Mesenteric fat pad (tissue), 1 donor: ENCODE measurements around the gene CARD19. TPM values are rescaled to one million over a fixed set of nuclear protein-coding genes. Genes with fewer than 3 reads are reported as not detected.

Source experiments
- DNase-seq: peaks from one replicate; pipeline ENCODE4 v3.0.0-alpha.2; 2020; ENCODE audit warnings: low spot score
- long read RNA-seq: library from polyadenylated mRNA; unstranded; transcript quantifications from one replicate; pipeline ENCODE4 v2.0.0, GENCODE V29; 2020
- total RNA-seq: library from RNA; stranded (reverse); fragmentation: NEBNext Ultra II Directional; extraction: Animal tissue kit (Norgen Biotek cat#: 25700); gene quantifications from one replicate; pipeline ENCODE4 v1.2.1, GENCODE V29; 2021
- donor health status: DM: yes; HTN: yes; CAD: no.

CARD19 gene, protein sequence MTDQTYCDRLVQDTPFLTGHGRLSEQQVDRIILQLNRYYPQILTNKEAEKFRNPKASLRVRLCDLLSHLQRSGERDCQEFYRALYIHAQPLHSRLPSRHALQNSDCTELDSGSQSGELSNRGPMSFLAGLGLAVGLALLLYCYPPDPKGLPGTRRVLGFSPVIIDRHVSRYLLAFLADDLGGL
- total RNA-seq, result 38.9 TPM
- long read RNA-seq, transcript CARD19-207 (6 exons, 759 nt), result major isoform, 9 of 23 reads
- long read RNA-seq, transcript CARD19-201 (6 exons, 855 nt), result major isoform, 9 of 23 reads
- long read RNA-seq, partial matches to known transcripts, result 1 of 23 reads
- long read RNA-seq, other reads (novel, unspliced or antisense), result 3 of 23 reads

DNA sequence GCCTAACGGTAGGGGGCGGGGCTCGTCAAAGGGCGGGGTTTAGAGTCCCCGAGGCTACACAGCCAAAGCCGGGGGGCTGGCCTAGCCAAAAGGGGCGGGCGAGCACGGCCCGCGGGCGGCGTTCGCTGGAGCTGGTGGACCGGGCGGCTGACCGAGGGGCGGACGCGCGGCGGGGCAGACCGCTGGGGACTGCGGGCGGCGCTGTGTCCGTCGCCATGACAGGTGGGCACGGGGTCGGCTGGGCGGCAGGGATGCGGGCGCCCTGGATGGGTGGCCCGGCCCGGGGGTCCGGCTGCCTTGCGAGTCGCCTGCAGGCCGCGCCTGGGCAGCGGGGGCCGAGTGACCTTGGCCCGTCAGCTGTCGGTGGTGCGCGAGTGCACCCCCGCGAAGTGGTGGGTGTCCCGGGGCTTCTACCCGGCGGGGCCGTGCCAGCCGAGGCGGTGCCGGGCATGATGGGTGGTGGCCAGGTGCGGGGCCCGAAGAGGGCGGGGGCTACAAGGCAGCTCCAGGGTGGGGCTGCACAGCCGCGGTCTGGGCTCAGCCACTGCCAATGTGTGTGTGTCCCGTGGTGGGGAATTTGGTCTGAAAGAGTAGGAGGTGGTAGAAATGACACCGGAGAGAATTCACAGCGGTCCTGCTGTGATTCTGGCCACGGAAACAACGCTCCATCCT lies at the start of gene CARD19:
CARD19 (plus strand) TSS at position 87 of the 672 bp plus-strand sequence; CDS start at position 216, 129 bp downstream.
- peak; percentile 92 for DNase-seq

GRCh38 chr9:93048566-93049448 lies 47.2 kb upstream of the CARD19 start:
- no peak for DNase-seq

DNA sequence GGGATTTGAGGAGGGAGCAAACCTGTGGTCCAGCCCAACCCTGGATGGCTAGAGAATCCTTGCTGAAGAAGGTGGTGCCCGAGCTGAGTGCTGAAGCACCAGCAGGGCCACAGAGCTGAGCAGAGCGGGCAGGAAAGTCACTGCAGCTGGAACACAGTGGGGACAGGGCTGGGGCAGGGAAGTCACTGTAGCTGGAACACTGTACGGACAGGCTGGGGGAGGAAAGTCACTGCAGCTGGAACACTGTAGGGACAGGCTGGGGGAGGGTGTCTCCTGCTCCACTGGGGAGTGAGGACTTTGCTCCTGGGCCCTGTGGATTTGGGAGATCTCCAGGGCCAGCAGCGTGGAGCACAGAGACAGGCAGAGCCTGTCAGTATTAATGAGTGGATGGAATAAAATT lies 46.5 kb upstream of the CARD19 start:
- no peak for DNase-seq

GRCh38 chr9:93050231-93050630 lies 45.8 kb upstream of the CARD19 start:
- DNase-seq, result no peak

GRCh38 chr9:93051680-93052089 lies 44.3 kb upstream of the CARD19 start:
- DNase-seq, result no peak

- no peak for DNase-seq
These were observed 43.1 kb upstream of the CARD19 start for GRCh38 chr9:93052791-93053540.

DNA sequence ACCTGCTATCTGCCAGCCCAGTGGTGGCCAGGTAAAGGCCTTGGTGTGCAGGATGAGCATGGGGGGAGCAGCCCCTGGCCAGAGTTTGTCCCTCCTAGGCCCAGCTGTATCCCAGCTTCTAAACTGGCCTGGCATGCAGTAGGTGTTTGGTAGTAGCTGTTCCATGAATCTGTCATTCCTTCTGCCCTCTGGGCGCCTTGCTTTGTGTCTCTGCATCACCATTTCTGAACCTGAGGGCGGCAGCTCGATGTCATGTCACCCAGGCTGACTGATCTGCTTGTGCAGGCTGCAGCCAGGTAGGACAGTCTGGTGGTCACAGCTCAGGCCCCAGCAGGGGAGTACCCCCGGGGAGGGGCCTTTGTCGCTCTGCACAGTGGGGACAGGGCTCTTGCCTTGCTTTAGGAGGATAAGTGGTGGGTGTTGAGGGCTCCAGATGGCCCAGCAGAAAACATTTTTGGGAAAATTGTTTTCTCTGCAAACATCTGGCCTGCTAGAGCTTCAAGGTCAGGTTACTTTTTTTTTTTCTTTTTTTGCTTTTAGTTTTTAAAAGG lies 42.2 kb upstream of the CARD19 start:
- DNase-seq, result no peak

DNA sequence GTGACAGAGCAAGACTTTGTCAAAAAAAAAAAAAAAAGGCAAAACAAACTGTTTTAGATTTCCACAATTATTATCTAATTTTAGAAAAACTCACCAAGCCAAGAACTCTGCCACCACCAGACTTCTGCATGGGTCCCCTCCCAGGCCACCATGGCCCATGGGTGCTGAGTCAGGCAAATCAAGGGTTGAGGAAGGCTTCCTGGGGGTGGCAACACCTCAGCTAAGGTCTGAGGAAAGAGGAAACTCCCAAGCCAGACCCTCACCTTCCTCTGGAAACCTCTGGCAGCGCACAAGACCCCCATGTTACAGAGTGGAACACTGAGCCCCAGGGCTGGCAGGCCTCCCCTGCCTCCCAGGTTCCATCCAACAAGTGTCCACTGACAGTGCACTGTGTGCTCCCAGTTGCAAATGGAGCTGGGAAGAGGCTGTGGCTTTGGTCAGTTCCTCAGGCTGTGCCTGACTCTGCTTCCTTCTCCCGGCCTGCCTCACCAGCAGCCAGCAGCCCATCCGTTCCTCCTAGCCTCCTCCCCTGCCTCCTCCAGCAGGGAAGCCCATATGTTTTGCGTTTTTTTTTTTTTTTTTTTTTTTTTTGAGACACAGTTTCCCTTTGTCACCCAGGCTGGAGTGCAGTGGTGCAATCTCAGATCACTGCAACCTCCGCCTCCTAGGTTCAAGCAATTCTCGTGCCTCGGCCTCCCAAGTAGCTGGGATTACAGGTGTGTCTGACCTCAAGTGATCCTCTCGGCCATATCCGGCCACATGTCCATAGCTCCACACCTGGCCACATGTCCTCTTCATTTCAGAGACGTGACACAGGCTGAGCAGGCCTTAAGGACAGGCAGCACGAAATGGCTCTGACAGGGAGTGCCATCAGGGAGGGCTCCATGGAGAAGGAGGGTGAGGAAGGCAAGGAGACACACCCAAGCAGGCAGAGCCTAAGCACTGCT lies 41.0 kb upstream of the CARD19 start:
- no peak for DNase-seq

- DNase-seq, result no peak
These were observed 38.8 kb upstream of the CARD19 start for GRCh38 chr9:93057042-93057702.

DNA sequence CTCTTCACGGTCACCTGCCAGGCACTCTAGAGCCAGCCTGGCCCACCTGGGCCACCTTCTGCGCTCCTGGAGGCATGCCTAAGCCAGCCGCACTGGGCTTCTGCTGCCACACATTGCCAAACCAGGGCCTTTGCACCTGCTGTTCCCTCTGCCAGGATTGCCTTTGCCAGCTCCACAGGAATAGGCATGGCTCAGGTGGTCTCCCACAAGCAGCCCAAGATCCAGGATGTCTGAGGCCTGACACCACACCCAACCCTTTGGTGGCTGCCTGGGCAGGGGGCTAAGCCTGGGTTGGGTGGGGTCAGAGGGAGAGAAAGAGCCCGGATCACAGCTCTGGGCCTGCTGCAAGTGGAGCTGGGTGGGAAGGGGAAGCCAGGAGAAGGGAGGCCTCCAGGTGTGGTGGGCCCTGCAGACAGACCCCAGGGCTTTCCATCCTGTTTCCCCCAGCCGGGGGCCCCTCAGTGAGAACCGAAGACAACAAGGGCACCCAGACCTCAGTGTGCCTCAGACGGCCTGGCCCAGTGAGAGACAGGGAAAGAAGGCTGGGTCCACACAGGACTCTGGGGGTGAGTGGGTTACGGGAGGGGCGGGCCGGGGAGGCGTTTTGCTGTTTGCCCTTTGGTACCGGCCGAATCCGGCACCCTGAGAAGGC lies 38.2 kb upstream of the CARD19 start:
- no peak for DNase-seq

DNA sequence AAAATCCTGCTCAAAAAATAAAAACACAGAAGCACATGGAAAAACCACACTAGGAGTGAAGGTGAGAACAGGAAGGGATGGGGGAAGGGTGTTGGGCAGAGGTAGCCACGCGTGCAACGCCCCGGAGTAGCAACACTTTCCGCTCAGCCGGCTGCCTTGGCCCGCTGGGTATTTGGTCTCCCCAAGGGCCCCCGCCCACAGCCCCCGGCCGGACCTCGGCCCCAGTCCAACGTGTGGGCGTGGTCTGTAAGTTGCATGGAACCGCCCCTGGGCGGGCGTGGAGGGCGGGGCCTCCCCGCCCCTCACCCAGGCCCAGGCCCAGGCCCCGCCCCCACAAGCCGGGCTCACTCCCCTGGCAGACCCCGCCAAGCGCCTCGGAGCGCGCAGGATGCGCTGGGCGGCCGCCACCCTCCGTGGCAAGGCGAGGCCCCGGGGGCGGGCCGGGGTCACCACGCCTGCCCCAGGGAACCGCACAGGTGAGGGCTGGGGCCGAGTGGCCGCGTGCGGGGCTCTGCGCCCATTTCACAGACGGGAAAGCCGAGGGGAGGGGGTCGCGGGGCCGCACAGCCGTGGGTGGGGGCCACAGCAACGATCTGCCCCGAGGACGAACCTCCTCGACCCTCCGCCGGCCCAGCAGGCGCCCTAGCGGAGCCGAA lies 37.5 kb upstream of the CARD19 start, which contains the start of gene SUSD3:
SUSD3 (plus strand) TSS at position 347 of the 656 bp plus-strand sequence; CDS start at position 389, 42 bp downstream.
- no peak for DNase-seq

- DNase-seq, result no peak
These were observed 36.9 kb upstream of the CARD19 start for GRCh38 chr9:93059011-93059714.

DNA sequence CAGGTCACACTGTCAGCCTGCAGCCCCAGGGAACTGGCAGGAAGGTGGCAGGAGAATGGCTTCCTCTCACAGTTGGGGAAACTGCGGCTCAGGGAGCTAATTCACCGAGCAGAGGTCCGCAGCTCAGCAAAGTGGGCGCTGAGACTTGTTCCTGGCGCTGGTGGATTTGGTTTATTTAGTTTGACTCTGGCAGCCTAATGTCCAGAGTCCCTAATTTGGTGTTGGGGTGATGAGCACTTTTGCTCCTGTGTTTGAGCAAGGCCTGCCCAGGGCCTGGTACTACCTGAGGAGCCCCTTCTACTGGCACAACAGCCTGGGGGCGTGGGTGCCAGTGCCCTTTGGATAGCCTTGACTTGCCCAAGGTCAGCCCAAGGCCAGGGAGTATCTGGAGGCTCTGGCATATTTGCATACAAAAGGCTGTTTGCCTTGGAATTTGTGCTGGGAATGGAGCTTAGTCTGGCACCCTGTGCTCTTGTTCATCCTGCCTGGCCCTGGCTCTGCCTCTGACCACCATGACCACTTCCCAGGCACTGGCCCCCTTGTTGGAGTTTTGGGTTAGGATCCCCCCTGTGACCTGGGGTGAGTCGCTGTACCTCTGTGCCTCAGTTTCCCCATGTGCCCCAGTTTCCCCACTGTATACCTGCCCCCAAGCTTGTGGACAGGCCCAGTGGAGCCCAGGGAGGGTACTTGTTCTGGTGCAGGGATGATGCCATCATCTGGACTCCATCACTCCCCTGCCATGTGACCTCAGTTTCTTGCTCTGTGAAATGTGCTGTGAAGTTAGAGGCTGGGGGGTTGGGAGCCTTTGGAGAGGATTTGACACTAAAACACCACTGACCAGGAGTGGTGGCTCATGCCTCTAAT lies 36.1 kb upstream of the CARD19 start:
- DNase-seq, result no peak

- no peak for DNase-seq
These were observed 35.2 kb upstream of the CARD19 start for GRCh38 chr9:93060746-93061259.

- DNase-seq, result no peak
These were observed 34.7 kb upstream of the CARD19 start for GRCh38 chr9:93061260-93061751.
